Jurkat, Clone E6-1 (cell line): ENCODE results near the gene CSPG5. TPM values are rescaled to one million over a fixed set of nuclear protein-coding genes. Genes with fewer than 3 reads are reported as not detected.

ENCODE experiments used
- DNase-seq: peaks from one replicate; pipeline ENCODE4 v3.0.0-alpha.2; 2011; ENCODE audit warnings: low read depth, low spot score
- H3K4me3 ChIP-seq: 2 replicates; pipeline ENCODE4 v1.5.1; 2011; ENCODE audit warnings: mild to moderate bottlenecking, low read length, control low read depth, moderate library complexity
- polyA plus RNA-seq: library from polyadenylated mRNA; unstranded; fragments of >200 nt; gene quantifications from one replicate; pipeline ENCODE4 v1.2.1, GENCODE V29; 2012; ENCODE audit warnings: missing spikeins; ENCODE audit not compliant: insufficient read length, insufficient read depth

CSPG5 gene
- 4.0 TPM for polyA plus RNA-seq

GRCh38 chr3:47578691-47579632 is at the start of gene CSPG5:
TSS of gene CSPG5 (minus strand) at chr3:47578865. CDS start at chr3:47578693, 172 bp downstream.
- DNase-seq, result no peak
- peak within 1 kb of the TSS; percentile 47 for H3K4me3 ChIP-seq

- H3K4me3 ChIP-seq, result no peak overlapping the region
- no peak for DNase-seq
Measured at GRCh38 chr3:47628426-47628825, 49.8 kb upstream of the CSPG5 start.

GRCh38 chr3:47622671-47623461 is 44.2 kb upstream of the CSPG5 start:
- no peak overlapping the region for H3K4me3 ChIP-seq
- no peak for DNase-seq

GRCh38 chr3:47617086-47618010 is 38.7 kb upstream of the CSPG5 start:
- DNase-seq, result no peak
- no peak overlapping the region for H3K4me3 ChIP-seq

GRCh38 chr3:47614788-47615187 is 36.1 kb upstream of the CSPG5 start:
- H3K4me3 ChIP-seq, result no peak overlapping the region
- no peak for DNase-seq

GRCh38 chr3:47613722-47614121 is 35.1 kb upstream of the CSPG5 start:
- no peak overlapping the region for H3K4me3 ChIP-seq
- no peak for DNase-seq

- DNase-seq, result no peak
- H3K4me3 ChIP-seq, result no peak overlapping the region
Measured at GRCh38 chr3:47612879-47613278, 34.2 kb upstream of the CSPG5 start.

GRCh38 chr3:47612178-47612577 is 33.5 kb upstream of the CSPG5 start:
- DNase-seq, result no peak
- no peak overlapping the region for H3K4me3 ChIP-seq

GRCh38 chr3:47611576-47611975 is 32.9 kb upstream of the CSPG5 start:
- no peak for DNase-seq

GRCh38 chr3:47610583-47610982 is 31.9 kb upstream of the CSPG5 start:
- no peak for DNase-seq
- no peak overlapping the region for H3K4me3 ChIP-seq

More at GRCh38 chr3:47611576-47611975, 32.9 kb upstream of the CSPG5 start:
- H3K4me3 ChIP-seq, result no peak overlapping the region

- H3K4me3 ChIP-seq, result no peak overlapping the region
- DNase-seq, result no peak
Measured at GRCh38 chr3:47607335-47607734, 28.7 kb upstream of the CSPG5 start.

- no peak for DNase-seq
- H3K4me3 ChIP-seq, result no peak overlapping the region
Measured at GRCh38 chr3:47606165-47606564, 27.5 kb upstream of the CSPG5 start.

GRCh38 chr3:47605652-47606051 is 27.0 kb upstream of the CSPG5 start:
- no peak overlapping the region for H3K4me3 ChIP-seq
- no peak for DNase-seq

GRCh38 chr3:47604145-47604544 is 25.5 kb upstream of the CSPG5 start:
- no peak for DNase-seq
- H3K4me3 ChIP-seq, result no peak overlapping the region

- no peak for DNase-seq
- no peak overlapping the region for H3K4me3 ChIP-seq
Measured at GRCh38 chr3:47603332-47603731, 24.7 kb upstream of the CSPG5 start.

- no peak overlapping the region for H3K4me3 ChIP-seq
- DNase-seq, result no peak
Measured at GRCh38 chr3:47601281-47601680, 22.6 kb upstream of the CSPG5 start.

- H3K4me3 ChIP-seq, result no peak overlapping the region
- DNase-seq, result no peak
Measured at GRCh38 chr3:47594792-47595191, 16.1 kb upstream of the CSPG5 start.

- DNase-seq, result no peak
- no peak overlapping the region for H3K4me3 ChIP-seq
Measured at GRCh38 chr3:47592066-47592795, 13.6 kb upstream of the CSPG5 start.
